Uterus (tissue), 2 donors: Measurements from ENCODE around the gene C13orf46.

Source experiments
- POLR2A ChIP-seq, 2 donors: fragments of 450-650 bp; IDR thresholded peaks; one replicate each; pipeline ENCODE4 v1.6.1; 2016; ENCODE audit warnings: antibody characterized with exemption in 2 of 2, mild to moderate bottlenecking in 1 of 2, moderate library complexity in 1 of 2
- TF ChIP-seq, protein P1 (sequence below), 4 experiments: fragments of 200-600 bp in 2 of 4; fragments of 450-650 bp in 2 of 4; sonication (generic) in 2 of 4; IDR thresholded peaks; one replicate each; pipeline ENCODE4 v1.5.1; 2016 to 2019; ENCODE audit warnings: antibody characterized with exemption in 4 of 4, mild to moderate bottlenecking in 2 of 4, moderate library complexity in 1 of 4

DNA sequence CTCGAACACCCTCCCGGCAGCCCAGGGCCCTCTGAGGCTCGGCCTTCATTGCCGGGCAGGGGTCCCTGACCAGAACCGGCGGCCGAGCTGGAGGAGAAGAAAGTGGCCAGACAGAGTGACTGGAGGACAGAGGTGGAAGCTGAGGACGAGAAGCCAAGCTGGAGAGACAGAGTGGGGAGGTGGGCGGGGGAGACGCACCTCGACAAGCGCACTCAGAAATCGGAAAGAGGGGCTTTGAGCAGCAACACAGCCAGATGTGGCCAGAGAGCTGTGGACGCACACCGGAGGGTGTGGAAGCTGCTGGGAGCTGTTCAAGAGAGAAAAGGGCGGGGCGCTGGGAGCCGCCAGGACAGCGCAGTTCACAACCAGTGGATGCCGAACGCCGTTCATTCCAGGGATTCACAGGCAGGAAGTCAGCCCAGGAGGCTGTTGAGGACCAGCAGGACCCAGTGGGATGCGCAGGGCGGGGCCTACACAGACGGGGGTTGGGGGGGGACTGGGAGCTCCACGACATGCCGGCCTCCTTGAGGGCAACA lies 28.2 kb upstream of the C13orf46 start:
- TF ChIP-seq, protein P1, sequence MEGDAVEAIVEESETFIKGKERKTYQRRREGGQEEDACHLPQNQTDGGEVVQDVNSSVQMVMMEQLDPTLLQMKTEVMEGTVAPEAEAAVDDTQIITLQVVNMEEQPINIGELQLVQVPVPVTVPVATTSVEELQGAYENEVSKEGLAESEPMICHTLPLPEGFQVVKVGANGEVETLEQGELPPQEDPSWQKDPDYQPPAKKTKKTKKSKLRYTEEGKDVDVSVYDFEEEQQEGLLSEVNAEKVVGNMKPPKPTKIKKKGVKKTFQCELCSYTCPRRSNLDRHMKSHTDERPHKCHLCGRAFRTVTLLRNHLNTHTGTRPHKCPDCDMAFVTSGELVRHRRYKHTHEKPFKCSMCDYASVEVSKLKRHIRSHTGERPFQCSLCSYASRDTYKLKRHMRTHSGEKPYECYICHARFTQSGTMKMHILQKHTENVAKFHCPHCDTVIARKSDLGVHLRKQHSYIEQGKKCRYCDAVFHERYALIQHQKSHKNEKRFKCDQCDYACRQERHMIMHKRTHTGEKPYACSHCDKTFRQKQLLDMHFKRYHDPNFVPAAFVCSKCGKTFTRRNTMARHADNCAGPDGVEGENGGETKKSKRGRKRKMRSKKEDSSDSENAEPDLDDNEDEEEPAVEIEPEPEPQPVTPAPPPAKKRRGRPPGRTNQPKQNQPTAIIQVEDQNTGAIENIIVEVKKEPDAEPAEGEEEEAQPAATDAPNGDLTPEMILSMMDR (IDR thresholded peaks at IDR 0.05), result no peak
- TF ChIP-seq POLR2A (IDR thresholded peaks at IDR 0.05), result no peak
